LoVo (cell line): Measurements from ENCODE around the gene METAP2.

Experiments
- DNase-seq: peaks from one replicate; pipeline ENCODE4 v3.0.0-alpha.2; 2016; ENCODE audit warnings: low spot score

The METAP2 gene

GRCh38 chr12:95551913-95552516, 78.1 kb downstream of the METAP2 start:
- DNase-seq = no peak

GRCh38 chr12:95553197-95553943, 79.4 kb downstream of the METAP2 start:
- no peak for DNase-seq

GRCh38 chr12:95554532-95555071, 80.7 kb downstream of the METAP2 start:
- DNase-seq = peak; percentile 34

DNA sequence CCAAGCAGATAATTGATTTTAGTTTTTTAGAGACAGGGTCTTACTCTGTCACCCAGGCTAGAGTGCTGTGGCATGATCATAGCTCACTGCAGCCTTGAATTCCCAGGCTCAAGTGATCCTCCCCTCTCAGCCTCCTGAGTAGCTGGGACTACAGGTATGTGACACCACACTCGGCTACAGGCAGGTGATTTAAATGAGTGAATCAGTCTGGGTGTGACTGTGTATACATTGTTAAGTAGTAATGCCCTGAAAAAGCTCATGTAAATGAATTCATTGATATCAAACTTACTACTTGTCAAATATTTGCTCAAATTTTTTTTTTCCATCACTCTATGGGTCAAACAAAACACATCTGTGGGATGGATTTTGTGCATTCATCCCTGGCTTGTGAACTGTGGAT, 83.7 kb downstream of the METAP2 start:
- DNase-seq = no peak
